GM12878 (cell line): ENCODE results near the gene PADI1. TPM values are rescaled to one million over a fixed set of nuclear protein-coding genes. Genes with fewer than 3 reads are reported as not detected.

Experiments used
- BHLHE40 ChIP-seq, 2 experiments: fragments of 450-650 bp in 1 of 2; IDR thresholded peaks; 2 replicates each; pipeline ENCODE4 v1.6.1; 2011 to 2017; ENCODE audit warnings: low read depth in 2 of 2, borderline replicate concordance in 1 of 2, improper control_type of control experiment in 1 of 2, low read length in 1 of 2, mild to moderate bottlenecking in 1 of 2
- GABPA ChIP-seq: IDR thresholded peaks from 2 replicates; pipeline ENCODE4 v1.6.1; 2014; ENCODE audit warnings: antibody characterized with exemption, low read depth, mild to moderate bottlenecking, inconsistent platforms
- MEF2A ChIP-seq: IDR thresholded peaks from 2 replicates; pipeline ENCODE4 v1.6.1; 2011; ENCODE audit warnings: low read depth, mild to moderate bottlenecking, low read length, moderate library complexity; ENCODE audit not compliant: insufficient read depth
- MTA2 ChIP-seq: fragments of 450-650 bp; IDR thresholded peaks from 2 replicates; pipeline ENCODE4 v1.6.1; 2016; ENCODE audit warnings: low read depth, mild to moderate bottlenecking, moderate library complexity
- SUZ12 ChIP-seq: fragments of 200-600 bp; sonication (generic); IDR thresholded peaks from one replicate; pipeline ENCODE4 v1.6.1; 2018; ENCODE audit warnings: antibody characterized with exemption, mild to moderate bottlenecking; ENCODE audit not compliant: unreplicated experiment
- YBX1 ChIP-seq: fragments of 450-650 bp; IDR thresholded peaks from 2 replicates; pipeline ENCODE4 v1.6.1; 2016; ENCODE audit warnings: antibody characterized with exemption
- polyA plus RNA-seq, 11 experiments: library from polyadenylated mRNA; depleted of rRNA in 4 of 11; unstranded in 6 of 11; stranded (reverse) in 5 of 11; fragments of >200 nt; fragmentation: Nextera tagmentation in 4 of 11; fragmentation: Illumina TruSeq in 1 of 11; extraction: Ambion mirVana in 4 of 11; extraction: Trizol in 1 of 11; gene quantifications; 1 replicate in 1 of 11; 2 replicates in 10 of 11; pipeline versions ENCODE4 v1.2.1 to v1.2.3, GENCODE V29; 2011 to 2016; ENCODE audit warnings: inconsistent platforms in 2 of 11, missing spikeins in 2 of 11, low read depth in 1 of 11
- total RNA-seq, 4 experiments: library from RNA; depleted of rRNA in 3 of 4; stranded (reverse); fragments of >200 nt in 3 of 4; fragmentation: Illumina TruSeq in 1 of 4; extraction: Trizol in 1 of 4; gene quantifications; 2 replicates each; pipeline versions ENCODE4 v1.2.1 to v1.2.3, GENCODE V29; 2013 to 2021
- TF ChIP-seq, protein P1 (sequence below): fragments of 450-650 bp; formaldehyde crosslinking; IDR thresholded peaks from 2 replicates; pipeline ENCODE4 v1.5.0; 2022; ENCODE audit warnings: mild to moderate bottlenecking, missing genetic modification characterization
- TF ChIP-seq, protein P2 (sequence below): fragments of 450-650 bp; IDR thresholded peaks from 2 replicates; pipeline ENCODE4 v1.6.1; 2018; ENCODE audit warnings: borderline replicate concordance, mild to moderate bottlenecking; ENCODE audit not compliant: partially characterized antibody

Gene PADI1
- total and polyA plus RNA-seq, 10 of the 15 experiments (the other 5 are each of a cell fraction or from before 2014, with no cell fraction given) = 0.05 TPM; not detected in 9

DNA sequence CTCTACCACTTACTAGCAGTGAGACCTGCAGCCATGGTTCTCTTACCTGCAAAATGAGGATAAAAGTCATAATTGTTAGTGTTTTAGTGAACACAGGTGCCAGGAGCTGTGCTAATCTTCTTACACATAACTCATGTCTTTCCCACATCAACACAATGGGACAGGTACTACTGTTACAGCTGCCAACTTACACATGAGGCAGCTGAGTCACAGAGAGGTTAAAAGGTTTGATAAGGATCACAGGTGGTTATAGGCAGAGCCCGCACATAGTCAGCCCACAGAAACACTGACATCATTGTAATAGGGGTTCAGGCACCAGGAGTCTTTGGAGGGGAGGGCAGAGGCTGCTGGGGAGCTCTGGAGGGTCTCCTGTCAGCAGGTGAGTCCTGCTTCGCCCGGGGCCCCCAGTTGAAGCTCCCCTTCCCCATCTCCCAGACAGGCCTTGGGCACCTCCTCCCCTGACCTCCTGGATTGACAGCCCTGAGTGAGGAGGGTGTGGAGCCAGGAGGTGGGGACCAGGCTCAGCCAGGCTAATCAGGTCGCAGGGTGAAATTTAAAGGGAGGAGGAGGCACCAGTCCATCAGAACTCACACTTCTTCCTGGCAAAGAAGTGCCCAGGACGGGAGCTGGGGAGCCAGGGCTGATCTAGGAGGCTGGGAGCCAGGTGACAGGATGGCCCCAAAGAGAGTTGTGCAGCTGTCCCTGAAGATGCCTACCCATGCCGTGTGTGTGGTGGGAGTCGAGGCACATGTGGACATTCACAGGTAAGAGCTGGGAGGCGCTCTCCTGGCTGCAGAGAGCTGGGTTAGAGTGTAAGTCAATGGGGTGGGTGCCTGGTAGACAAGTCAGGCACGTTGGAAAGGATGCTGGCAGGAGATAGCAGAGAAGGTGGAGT is at the start of gene PADI1 (continued):
- TF ChIP-seq YBX1 (no peak), SUZ12 (no peak), MEF2A (no peak), GABPA (no peak), MTA2 (no peak), BHLHE40 (IDR thresholded peaks at IDR 0.05; ENCODE audit: borderline replicate concordance in 1 of 2, low read depth in 2 of 2, low read length in 1 of 2) (no peak)
- TF ChIP-seq, protein P1, sequence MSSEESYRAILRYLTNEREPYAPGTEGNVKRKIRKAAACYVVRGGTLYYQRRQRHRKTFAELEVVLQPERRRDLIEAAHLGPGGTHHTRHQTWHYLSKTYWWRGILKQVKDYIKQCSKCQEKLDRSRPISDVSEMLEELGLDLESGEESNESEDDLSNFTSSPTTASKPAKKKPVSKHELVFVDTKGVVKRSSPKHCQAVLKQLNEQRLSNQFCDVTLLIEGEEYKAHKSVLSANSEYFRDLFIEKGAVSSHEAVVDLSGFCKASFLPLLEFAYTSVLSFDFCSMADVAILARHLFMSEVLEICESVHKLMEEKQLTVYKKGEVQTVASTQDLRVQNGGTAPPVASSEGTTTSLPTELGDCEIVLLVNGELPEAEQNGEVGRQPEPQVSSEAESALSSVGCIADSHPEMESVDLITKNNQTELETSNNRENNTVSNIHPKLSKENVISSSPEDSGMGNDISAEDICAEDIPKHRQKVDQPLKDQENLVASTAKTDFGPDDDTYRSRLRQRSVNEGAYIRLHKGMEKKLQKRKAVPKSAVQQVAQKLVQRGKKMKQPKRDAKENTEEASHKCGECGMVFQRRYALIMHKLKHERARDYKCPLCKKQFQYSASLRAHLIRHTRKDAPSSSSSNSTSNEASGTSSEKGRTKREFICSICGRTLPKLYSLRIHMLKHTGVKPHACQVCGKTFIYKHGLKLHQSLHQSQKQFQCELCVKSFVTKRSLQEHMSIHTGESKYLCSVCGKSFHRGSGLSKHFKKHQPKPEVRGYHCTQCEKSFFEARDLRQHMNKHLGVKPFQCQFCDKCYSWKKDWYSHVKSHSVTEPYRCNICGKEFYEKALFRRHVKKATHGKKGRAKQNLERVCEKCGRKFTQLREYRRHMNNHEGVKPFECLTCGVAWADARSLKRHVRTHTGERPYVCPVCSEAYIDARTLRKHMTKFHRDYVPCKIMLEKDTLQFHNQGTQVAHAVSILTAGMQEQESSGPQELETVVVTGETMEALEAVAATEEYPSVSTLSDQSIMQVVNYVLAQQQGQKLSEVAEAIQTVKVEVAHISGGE = no peak
- TF ChIP-seq, protein P2, sequence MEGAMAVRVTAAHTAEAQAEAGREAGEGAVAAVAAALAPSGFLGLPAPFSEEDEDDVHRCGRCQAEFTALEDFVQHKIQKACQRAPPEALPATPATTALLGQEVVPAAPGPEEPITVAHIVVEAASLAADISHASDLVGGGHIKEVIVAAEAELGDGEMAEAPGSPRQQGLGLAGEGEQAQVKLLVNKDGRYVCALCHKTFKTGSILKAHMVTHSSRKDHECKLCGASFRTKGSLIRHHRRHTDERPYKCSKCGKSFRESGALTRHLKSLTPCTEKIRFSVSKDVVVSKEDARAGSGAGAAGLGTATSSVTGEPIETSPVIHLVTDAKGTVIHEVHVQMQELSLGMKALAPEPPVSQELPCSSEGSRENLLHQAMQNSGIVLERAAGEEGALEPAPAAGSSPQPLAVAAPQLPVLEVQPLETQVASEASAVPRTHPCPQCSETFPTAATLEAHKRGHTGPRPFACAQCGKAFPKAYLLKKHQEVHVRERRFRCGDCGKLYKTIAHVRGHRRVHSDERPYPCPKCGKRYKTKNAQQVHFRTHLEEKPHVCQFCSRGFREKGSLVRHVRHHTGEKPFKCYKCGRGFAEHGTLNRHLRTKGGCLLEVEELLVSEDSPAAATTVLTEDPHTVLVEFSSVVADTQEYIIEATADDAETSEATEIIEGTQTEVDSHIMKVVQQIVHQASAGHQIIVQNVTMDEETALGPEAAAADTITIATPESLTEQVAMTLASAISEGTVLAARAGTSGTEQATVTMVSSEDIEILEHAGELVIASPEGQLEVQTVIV = no peak
